Measurements from ENCODE around the gene IL1RAPL1.

IL1RAPL1 gene

GRCh38 chrX:29941287-29941686 is 1354.0 kb downstream of the IL1RAPL1 start:
- no peaks in the 10 kb centered on the region for H3K4me1 ChIP-seq (ENCODE audit: control insufficient read depth, insufficient read depth, low read length)
- no peak overlapping the region for H3K27ac ChIP-seq (ENCODE audit: low read length)
- H3K9ac ChIP-seq (ENCODE audit: low read length in 2 of 2): no peak overlapping the region
- no peaks in the 10 kb centered on the region for H3K36me3 ChIP-seq (ENCODE audit: control insufficient read depth in 2 of 2, insufficient read depth in 2 of 2, low read length in 2 of 2)
- H3K9me3 ChIP-seq (ENCODE audit: control insufficient read depth in 2 of 2, low read length in 2 of 2): no peaks in the 10 kb centered on the region
- H3K4me3 ChIP-seq (ENCODE audit: low read length in 2 of 2): no peak overlapping the region
- no peaks in the 10 kb centered on the region for H3K27me3 ChIP-seq (ENCODE audit: control insufficient read depth in 1 of 2, insufficient read depth in 2 of 2, low read length in 2 of 2)

GRCh38 chrX:29947225-29947624 is 1360.0 kb downstream of the IL1RAPL1 start:
- H3K9ac ChIP-seq (ENCODE audit: low read length in 2 of 2): no peak overlapping the region
- no peaks in the 10 kb centered on the region for H3K4me1 ChIP-seq (ENCODE audit: control insufficient read depth, insufficient read depth, low read length)
- no peaks in the 10 kb centered on the region for H3K36me3 ChIP-seq (ENCODE audit: control insufficient read depth in 2 of 2, insufficient read depth in 2 of 2, low read length in 2 of 2)
- no peak overlapping the region for H3K27ac ChIP-seq (ENCODE audit: low read length)
- H3K4me3 ChIP-seq (ENCODE audit: low read length in 2 of 2): no peak overlapping the region
- H3K9me3 ChIP-seq (ENCODE audit: control insufficient read depth in 2 of 2, low read length in 2 of 2): no peaks in the 10 kb centered on the region
- H3K27me3 ChIP-seq (ENCODE audit: control insufficient read depth in 1 of 2, insufficient read depth in 2 of 2, low read length in 2 of 2): no peaks in the 10 kb centered on the region

- H3K36me3 ChIP-seq (ENCODE audit: control insufficient read depth in 2 of 2, insufficient read depth in 2 of 2, low read length in 2 of 2): no peaks in the 10 kb centered on the region
- H3K9me3 ChIP-seq (ENCODE audit: control insufficient read depth in 2 of 2, low read length in 2 of 2): no peaks in the 10 kb centered on the region
- H3K27me3 ChIP-seq (ENCODE audit: control insufficient read depth in 1 of 2, insufficient read depth in 2 of 2, low read length in 2 of 2): no peaks in the 10 kb centered on the region
- no peaks in the 10 kb centered on the region for H3K4me1 ChIP-seq (ENCODE audit: control insufficient read depth, insufficient read depth, low read length)
- H3K4me3 ChIP-seq (ENCODE audit: low read length in 2 of 2): no peak overlapping the region
- no peak overlapping the region for H3K9ac ChIP-seq (ENCODE audit: low read length in 2 of 2)
- no peak overlapping the region for H3K27ac ChIP-seq (ENCODE audit: low read length)
These were observed 1361.4 kb downstream of the IL1RAPL1 start for GRCh38 chrX:29948653-29949052.

GRCh38 chrX:29952016-29952415 is 1364.8 kb downstream of the IL1RAPL1 start:
- no peaks in the 10 kb centered on the region for H3K36me3 ChIP-seq (ENCODE audit: control insufficient read depth in 2 of 2, insufficient read depth in 2 of 2, low read length in 2 of 2)
- no peak overlapping the region for H3K9ac ChIP-seq (ENCODE audit: low read length in 2 of 2)
- no peaks in the 10 kb centered on the region for H3K9me3 ChIP-seq (ENCODE audit: control insufficient read depth in 2 of 2, low read length in 2 of 2)
- H3K27ac ChIP-seq (ENCODE audit: low read length): no peak overlapping the region
- H3K4me3 ChIP-seq (ENCODE audit: low read length in 2 of 2): no peak overlapping the region
- H3K27me3 ChIP-seq (ENCODE audit: control insufficient read depth in 1 of 2, insufficient read depth in 2 of 2, low read length in 2 of 2): no peaks in the 10 kb centered on the region
- no peaks in the 10 kb centered on the region for H3K4me1 ChIP-seq (ENCODE audit: control insufficient read depth, insufficient read depth, low read length)

- Histone ChIP-seq H3K4me1 (ENCODE audit: control insufficient read depth, insufficient read depth, low read length) (no peaks in the 10 kb centered on the region), H3K27me3 (ENCODE audit: control insufficient read depth in 1 of 2, insufficient read depth in 2 of 2, low read length in 2 of 2) (no peaks in the 10 kb centered on the region), H3K4me3 (ENCODE audit: low read length in 2 of 2) (no peak overlapping the region), H3K9ac (ENCODE audit: low read length in 2 of 2) (no peak overlapping the region), H3K27ac (ENCODE audit: low read length) (no peak overlapping the region), H3K9me3 (ENCODE audit: control insufficient read depth in 2 of 2, low read length in 2 of 2) (no peaks in the 10 kb centered on the region), H3K36me3 (ENCODE audit: control insufficient read depth in 2 of 2, insufficient read depth in 2 of 2, low read length in 2 of 2) (no peaks in the 10 kb centered on the region)
These were observed 1374.8 kb downstream of the IL1RAPL1 start for GRCh38 chrX:29962061-29962460.

- Histone ChIP-seq H3K9ac (ENCODE audit: low read length in 2 of 2) (no peak overlapping the region), H3K4me1 (ENCODE audit: control insufficient read depth, insufficient read depth, low read length) (no peaks in the 10 kb centered on the region), H3K27me3 (ENCODE audit: control insufficient read depth in 1 of 2, insufficient read depth in 2 of 2, low read length in 2 of 2) (no peaks in the 10 kb centered on the region), H3K9me3 (ENCODE audit: control insufficient read depth in 2 of 2, low read length in 2 of 2) (no peaks in the 10 kb centered on the region), H3K36me3 (ENCODE audit: control insufficient read depth in 2 of 2, insufficient read depth in 2 of 2, low read length in 2 of 2) (no peaks in the 10 kb centered on the region), H3K4me3 (ENCODE audit: low read length in 2 of 2) (no peak overlapping the region), H3K27ac (ENCODE audit: low read length) (no peak overlapping the region)
These were observed 1378.4 kb downstream of the IL1RAPL1 start for GRCh38 chrX:29965634-29966033.

- no peak overlapping the region for H3K4me3 ChIP-seq (ENCODE audit: low read length in 2 of 2)
- peaks cover 0 to 3% of the 10 kb centered on the region in 2 donors for H3K27me3 ChIP-seq (ENCODE audit: control insufficient read depth in 1 of 2, insufficient read depth in 2 of 2, low read length in 2 of 2)
- H3K9me3 ChIP-seq (ENCODE audit: control insufficient read depth in 2 of 2, low read length in 2 of 2): no peaks in the 10 kb centered on the region
- no peaks in the 10 kb centered on the region for H3K4me1 ChIP-seq (ENCODE audit: control insufficient read depth, insufficient read depth, low read length)
- no peak overlapping the region for H3K27ac ChIP-seq (ENCODE audit: low read length)
- no peaks in the 10 kb centered on the region for H3K36me3 ChIP-seq (ENCODE audit: control insufficient read depth in 2 of 2, insufficient read depth in 2 of 2, low read length in 2 of 2)
- H3K9ac ChIP-seq (ENCODE audit: low read length in 2 of 2): no peak overlapping the region
These were observed 1404.8 kb downstream of the IL1RAPL1 start for GRCh38 chrX:29992083-29992482.

GRCh38 chrX:30005813-30006212 is 1418.6 kb downstream of the IL1RAPL1 start:
- H3K36me3 ChIP-seq (ENCODE audit: control insufficient read depth in 2 of 2, insufficient read depth in 2 of 2, low read length in 2 of 2): no peaks in the 10 kb centered on the region
- no peak overlapping the region for H3K4me3 ChIP-seq (ENCODE audit: low read length in 2 of 2)

More at GRCh38 chrX:30005813-30006212, 1418.6 kb downstream of the IL1RAPL1 start:
- Histone ChIP-seq H3K4me1 (ENCODE audit: control insufficient read depth, insufficient read depth, low read length) (no peaks in the 10 kb centered on the region), H3K27ac (ENCODE audit: low read length) (no peak overlapping the region), H3K9me3 (ENCODE audit: control insufficient read depth in 2 of 2, low read length in 2 of 2) (no peaks in the 10 kb centered on the region), H3K9ac (ENCODE audit: low read length in 2 of 2) (no peak overlapping the region), H3K27me3 (ENCODE audit: control insufficient read depth in 1 of 2, insufficient read depth in 2 of 2, low read length in 2 of 2) (peaks cover 0 to 3% of the 10 kb centered on the region in 2 donors)

Measured in stomach smooth muscle (tissue), 2 donors.